HCEC 1CT (cell line): ENCODE results near the gene GFPT1.
"Not testable (repeated sequence)": the region's sequence is repeated elsewhere in the genome, so short reads cannot be mapped to it uniquely, and the experiment has no call there.

Experiments used
- DNase-seq: peaks from one replicate; pipeline ENCODE4 v3.0.0-alpha.2; 2017

The GFPT1 gene

GRCh38 chr2:69383176-69383812 is 3.7 kb downstream of the GFPT1 start:
- DNase-seq, result no peak

GRCh38 chr2:69382547-69382946 is 4.5 kb downstream of the GFPT1 start:
- no peak for DNase-seq

GRCh38 chr2:69381337-69381737 is 5.7 kb downstream of the GFPT1 start:
- DNase-seq, result peak; percentile 28

- no peak for DNase-seq
These were observed 6.7 kb downstream of the GFPT1 start for GRCh38 chr2:69380072-69380917.

GRCh38 chr2:69376403-69376802 is 10.6 kb downstream of the GFPT1 start:
- DNase-seq, result no peak

- DNase-seq, result peak; percentile 43
These were observed 11.3 kb downstream of the GFPT1 start for GRCh38 chr2:69375494-69376353.

GRCh38 chr2:69372767-69373166 is 14.3 kb downstream of the GFPT1 start:
- DNase-seq, result no peak

GRCh38 chr2:69369802-69370201 is 17.2 kb downstream of the GFPT1 start:
- no peak for DNase-seq

GRCh38 chr2:69368588-69368987 is 18.4 kb downstream of the GFPT1 start:
- DNase-seq, result no peak

- DNase-seq, result no peak
These were observed 27.7 kb downstream of the GFPT1 start for GRCh38 chr2:69359371-69359770.

- no peak for DNase-seq
These were observed 28.1 kb downstream of the GFPT1 start for GRCh38 chr2:69358914-69359313.

GRCh38 chr2:69356471-69356870 is 30.6 kb downstream of the GFPT1 start:
- DNase-seq, result no peak

GRCh38 chr2:69354976-69355375 is 32.1 kb downstream of the GFPT1 start:
- DNase-seq, result not testable (repeated sequence)

GRCh38 chr2:69353360-69353759 is 33.7 kb downstream of the GFPT1 start:
- DNase-seq, result no peak

GRCh38 chr2:69348781-69349180 is 38.2 kb downstream of the GFPT1 start:
- no peak for DNase-seq

GRCh38 chr2:69345434-69345833 is 41.6 kb downstream of the GFPT1 start:
- no peak for DNase-seq

- no peak for DNase-seq
These were observed 42.7 kb downstream of the GFPT1 start for GRCh38 chr2:69344305-69344704.

- DNase-seq, result peak; percentile 69
These were observed 46.8 kb downstream of the GFPT1 start for GRCh38 chr2:69340101-69340775.

GRCh38 chr2:69335311-69335710 is 51.7 kb downstream of the GFPT1 start:
- DNase-seq, result no peak

GRCh38 chr2:69333352-69333751 is 53.7 kb downstream of the GFPT1 start:
- no peak for DNase-seq

- DNase-seq, result no peak
These were observed 56.2 kb downstream of the GFPT1 start for GRCh38 chr2:69330781-69331180.

- DNase-seq, result no peak
These were observed 64.4 kb downstream of the GFPT1 start for GRCh38 chr2:69322631-69323030.

GRCh38 chr2:69316550-69316949 is 70.5 kb downstream of the GFPT1 start:
- DNase-seq, result no peak
